Stimulated activated CD4-positive, alpha-beta T cell treated with anti-CD3 and anti-CD28 coated beads, Interleukin-2, amount 100 ng/mL, for 24 hours (primary cell): ENCODE measurements around the gene NAT8L.

Experiments used
- DNase-seq, 2 donors: peaks; one replicate each; pipeline ENCODE4 v3.0.0-alpha.2; 2020

The NAT8L gene

GRCh38 chr4:2046031-2046961 lies 12.8 kb upstream of the NAT8L start:
- no peak for DNase-seq

GRCh38 chr4:2047031-2047660 lies 12.0 kb upstream of the NAT8L start:
- no peak for DNase-seq

DNA sequence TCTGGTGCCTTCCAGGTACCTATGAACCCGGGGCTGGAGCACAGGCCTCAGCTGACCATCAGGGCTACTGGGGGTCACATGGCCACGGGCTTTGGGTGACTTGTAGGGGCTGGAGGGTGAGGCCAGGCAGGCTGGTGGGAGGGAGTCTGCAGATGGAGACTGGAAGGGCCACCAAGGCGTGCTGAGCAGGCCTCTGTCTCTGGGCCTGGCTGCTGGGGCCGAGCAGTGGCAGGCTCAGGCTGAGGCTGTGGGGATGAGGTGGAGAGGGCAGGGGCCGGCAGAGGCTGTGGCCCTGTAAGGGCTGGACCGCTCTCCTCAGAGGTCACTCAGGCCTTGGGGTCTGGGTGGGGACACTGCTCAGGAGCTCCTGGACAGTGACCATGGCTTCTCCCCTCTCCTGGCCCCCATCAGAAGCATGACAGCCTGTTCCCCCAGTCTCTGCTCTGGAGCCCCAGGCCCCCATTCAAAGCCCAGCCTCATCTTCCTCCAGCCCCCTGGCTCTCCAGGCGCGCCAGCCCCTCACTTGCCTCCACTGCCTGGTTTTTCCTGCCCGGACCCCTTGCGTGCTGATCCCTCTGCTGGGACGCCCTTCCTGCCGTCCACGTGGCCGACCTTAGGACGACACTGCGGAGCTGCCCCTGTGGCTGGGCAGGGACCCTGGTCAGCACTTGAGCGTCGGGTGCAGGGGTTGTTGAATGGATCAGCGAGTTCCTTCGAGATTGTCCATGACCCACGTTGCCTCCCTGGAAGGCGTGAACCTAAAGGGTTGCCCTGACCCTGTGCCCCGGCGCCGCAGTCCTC lies 11.1 kb upstream of the NAT8L start:
- no peak for DNase-seq

DNA sequence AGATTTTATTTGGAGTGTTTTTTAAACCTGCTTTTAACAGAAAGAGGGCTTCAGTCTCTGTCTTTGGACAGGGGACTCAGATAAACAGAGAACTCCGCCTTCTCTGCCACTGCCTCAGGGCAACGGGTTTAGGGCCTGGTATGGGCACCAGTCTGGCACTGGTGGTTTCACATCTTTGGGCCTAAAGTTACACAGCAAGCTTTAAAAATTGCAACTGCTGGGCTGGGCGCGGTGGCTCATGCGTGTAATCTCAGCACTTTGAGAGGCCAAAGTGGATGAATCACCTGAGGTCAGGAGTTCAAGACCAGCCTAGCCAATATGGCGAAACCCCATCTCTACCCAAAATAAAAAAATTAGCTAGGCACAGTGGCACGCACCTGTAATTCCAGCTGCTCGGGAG lies 10.3 kb upstream of the NAT8L start:
- no peak for DNase-seq

DNA sequence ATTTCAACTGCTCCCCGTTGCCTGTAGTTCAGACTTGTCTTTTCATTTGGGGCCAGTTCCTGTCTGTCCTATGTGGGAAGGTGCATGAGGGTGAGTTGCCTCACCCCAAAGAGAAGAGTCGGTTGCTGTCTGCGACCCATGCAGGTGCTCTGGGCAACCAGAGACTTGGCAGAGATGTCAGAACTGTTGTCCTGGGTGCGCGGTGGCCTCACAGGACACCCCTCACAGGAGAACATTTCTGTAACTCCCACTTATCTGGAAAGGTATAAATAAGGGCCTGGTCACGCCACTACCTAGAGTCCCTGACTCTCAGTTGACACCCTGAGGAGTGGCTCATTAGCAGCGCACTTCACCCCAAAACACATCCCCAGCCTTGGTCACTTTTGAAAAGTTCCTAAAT lies 9.7 kb upstream of the NAT8L start:
- DNase-seq = no peak

DNA sequence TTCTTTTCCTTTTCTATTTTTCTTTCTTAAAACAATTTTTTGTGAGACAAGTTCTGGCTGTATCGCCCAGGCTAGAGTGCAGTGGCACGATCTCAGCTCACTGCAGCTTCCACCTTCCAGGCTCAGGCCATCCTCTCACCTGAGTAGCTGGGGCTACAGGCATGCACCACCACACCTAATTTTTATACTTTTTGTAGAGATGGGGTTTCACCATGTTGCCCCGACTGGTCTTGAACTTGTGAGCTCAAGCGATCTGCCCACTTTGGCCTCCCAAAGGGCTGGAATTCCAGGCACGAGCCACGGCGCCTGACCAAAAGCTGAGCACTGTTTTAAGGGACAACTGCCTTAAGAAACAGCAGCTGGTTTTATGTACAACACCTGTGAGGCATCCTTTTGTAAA lies 9.3 kb upstream of the NAT8L start:
- DNase-seq = no peak

DNA sequence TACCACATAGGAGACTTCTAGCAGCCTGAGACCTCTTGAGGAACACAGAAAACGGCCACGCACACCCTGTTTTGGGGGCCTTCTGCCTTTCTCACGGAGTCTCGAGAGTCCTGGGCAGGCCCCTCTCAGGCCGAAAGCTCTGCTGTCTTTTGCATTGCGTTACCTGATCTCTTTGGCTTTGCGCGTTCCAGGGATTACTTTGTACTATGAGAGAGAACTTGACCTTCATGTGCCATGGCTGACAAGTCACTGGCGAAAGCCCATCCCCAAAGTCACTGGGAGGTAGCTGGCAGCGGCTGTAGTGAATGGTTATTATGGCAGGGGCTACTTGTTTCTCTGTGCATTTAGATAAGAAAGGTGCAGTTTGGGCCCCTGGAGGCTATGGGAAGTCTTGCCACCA lies 8.0 kb upstream of the NAT8L start:
- DNase-seq = no peak

- DNase-seq = no peak
Observed at GRCh38 chr4:2054217-2054616, 4.9 kb upstream of the NAT8L start.

DNA sequence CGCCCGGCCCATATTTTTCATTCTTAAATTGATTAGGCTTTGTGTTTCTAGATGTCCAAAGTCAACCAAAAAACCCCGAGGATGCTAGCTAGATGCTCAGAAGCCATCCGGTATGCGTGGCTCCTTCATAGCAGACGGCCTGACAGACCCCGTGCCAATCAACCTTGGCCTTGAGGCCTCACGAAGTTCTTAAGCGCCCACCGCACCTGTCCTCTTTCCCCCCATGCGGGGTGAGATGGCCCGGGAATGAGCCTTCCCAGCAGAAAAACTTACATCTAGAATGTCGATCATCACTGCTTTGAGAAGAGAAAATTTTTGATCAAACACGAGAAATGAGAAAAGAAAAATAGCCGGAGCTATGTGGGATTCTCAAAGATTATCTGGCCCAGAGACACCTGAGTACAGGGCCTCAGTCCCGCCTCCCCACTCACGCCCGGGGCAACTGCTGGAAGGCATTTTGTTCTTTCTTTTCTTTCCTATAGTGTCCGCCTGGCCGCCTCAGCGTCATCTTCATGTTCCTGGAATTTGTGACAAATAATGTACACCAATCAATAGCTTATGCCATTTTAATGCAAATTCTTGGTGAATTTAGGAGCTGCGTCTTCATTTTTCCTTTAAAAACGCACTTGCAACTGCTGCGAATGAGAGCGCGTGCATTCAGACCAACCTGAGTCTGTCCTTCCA lies 1.6 kb upstream of the NAT8L start:
- no peak for DNase-seq

- peak in 1 of 2 donors; percentile 31 for DNase-seq
Observed at GRCh38 chr4:2058264-2059045, 672 bp upstream of the NAT8L start.

DNA sequence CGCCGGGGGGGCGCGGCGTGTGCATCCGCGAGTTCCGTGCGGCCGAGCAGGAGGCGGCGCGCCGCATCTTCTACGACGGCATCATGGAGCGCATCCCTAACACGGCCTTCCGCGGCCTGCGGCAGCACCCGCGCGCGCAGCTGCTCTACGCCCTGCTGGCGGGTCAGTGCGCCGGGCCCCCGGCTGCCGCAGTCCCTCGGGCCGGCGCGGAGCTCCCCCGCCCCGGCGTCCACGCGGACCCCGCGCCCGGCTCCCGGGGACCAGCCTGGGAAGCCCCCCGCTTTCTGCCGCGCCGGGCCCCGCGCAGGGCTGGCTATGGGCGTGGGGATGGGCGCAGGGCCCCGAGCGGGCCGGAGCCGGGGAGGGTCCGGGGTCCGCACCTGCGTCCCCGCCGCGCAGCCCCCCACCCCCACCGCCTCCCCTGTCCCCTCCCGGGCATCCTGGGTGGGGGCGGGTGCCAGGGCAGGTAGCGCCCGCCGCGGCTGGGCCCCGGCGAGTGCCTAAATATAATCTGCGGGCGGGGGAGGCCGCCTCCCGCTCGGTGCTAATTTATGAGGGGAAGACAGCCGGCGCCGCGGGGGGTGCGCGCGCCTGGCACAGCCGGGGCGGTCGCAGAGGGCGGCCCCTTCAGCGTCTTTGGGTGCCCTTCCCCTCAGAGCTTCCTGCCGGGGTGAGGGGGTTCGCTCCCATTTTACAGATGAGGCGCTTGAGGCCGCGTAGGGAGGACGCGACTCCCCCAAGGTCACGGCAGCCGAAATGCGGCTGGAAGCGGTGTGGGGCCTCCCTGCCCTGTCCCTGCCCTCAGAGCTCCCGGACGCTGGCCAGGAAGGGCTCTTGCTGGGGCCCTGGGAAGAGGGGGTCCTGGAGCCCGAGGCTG lies 837 bp downstream of the NAT8L start:
- peak in 1 of 2 donors; percentile 40 for DNase-seq

- no peak for DNase-seq
Observed at GRCh38 chr4:2060611-2061185, 1.6 kb downstream of the NAT8L start.

- no peak for DNase-seq
Observed at GRCh38 chr4:2061186-2062131, 2.3 kb downstream of the NAT8L start.

DNA sequence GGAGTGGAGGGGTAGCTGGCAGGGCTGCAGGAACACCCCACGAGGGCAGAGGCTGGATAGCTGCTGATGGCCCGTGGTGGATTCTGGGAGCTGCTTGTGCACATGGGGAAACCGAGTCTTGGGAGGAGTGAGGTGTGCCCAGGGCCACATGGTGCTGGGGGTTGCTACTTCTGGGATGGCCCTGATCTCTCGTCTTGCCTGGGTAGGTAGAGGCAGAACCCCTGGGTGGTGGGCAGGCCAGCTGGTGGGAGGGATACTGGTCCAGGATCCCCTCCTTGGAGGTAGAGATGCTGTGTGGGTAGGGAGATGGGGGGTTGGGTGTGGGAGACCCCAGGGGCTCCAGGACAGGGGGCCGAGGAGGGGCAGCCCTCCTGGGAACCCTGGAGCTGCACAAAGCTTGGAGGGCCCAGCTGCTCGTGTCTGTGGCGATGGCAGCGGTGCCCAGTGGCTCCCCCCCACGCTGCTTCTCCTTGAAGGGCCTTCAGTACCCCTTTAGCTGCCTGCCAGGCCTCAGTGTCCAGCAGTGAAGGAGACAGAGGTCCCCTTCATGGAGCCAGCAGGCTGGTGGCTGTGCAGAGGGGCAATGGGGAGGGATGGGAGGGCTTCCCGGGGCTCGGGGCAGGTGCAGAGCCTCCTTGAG lies 3.2 kb downstream of the NAT8L start:
- no peak for DNase-seq

DNA sequence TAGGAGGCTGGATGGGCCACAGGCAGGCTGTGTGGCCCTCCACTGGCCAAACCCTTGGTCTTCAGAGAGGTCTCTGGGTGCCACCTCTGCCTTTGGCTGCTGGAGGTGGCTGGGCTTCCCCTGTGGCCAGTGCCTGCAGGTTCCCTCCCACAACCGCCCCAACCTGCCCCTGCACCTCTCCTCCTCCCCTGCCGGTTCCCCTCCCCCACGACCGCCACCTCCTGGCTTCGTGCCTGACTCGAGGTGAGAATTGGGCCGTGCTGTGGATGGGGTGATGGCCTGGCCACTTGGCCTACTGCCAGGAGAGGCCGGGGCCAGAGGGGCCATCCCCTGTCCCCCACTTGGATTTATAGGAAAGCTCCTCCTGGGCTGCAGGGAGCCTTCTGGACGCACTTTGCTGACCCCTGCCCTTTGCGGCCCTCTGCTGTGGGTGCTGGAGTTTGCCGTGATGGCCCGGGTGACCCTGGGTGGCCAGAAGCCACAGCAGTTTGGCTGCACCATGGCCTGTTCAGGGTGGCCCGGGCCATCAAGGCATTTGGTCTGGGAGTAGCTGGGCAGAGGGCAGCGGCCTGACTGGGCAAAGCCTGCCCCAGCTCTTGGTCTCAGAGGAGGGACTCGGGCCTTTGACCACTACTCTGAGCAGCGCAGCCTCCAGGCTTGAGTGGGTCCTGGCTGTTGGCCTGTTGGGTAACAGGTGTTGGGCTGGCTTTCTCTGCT lies 3.8 kb downstream of the NAT8L start:
- DNase-seq = no peak

DNA sequence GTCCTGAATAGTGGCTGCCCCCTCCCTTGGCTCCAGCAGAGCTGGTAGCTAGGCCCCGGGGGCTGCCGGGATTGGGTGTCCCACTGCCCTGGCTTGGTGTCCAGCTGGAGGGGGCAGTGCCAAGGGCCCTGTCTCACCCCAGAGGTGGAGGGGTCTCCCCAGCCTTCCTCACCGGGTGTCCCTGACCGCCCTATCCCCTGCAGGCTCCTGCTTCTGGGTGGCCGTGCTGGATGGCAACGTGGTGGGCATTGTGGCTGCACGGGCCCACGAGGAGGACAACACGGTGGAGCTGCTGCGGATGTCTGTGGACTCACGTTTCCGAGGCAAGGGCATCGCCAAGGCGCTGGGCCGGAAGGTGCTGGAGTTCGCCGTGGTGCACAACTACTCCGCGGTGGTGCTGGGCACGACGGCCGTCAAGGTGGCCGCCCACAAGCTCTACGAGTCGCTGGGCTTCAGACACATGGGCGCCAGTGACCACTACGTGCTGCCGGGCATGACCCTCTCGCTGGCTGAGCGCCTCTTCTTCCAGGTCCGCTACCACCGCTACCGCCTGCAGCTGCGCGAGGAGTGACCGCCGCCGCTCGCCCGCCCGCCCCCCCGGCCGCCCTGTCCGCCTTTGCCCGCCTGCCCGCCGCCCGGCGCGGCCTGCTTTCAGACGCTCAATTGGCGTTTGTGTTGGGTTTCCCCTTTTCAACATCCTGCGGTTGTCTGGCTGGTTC lies 4.6 kb downstream of the NAT8L start:
- DNase-seq = no peak

DNA sequence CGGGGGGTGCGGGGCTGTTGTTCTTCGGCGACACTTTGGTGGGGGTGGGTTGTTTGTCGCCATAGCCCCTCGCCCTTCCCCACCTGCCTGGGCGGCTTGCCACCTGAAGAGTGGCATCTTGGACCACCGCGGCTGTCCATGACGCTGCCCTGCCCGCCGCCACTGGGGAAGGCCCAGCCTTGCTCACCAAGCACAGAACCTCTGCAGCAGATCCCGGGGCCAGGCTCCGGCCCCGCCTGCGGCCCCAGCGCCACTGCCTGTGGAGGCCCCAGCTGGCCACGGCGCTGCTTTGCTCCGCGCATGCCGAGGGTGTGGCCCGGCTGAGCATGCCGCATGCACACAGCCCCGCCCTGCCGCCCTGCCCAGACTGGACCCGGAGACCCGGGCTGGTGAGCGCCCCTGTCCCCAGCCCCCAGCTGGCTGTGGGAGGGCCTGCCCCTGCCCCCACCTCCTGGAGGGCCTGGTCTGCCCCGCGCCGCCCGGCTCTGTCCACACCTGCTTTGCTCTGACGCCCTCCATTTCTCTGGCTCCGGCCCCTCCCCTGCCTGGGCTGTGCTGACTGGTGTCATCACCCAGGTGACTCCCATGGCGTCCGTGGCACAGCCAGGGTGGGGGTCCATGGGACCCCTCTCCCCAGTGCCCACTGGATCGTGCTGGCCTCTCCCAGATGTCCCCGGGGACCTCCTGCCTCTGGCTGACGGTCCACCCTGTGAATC lies 5.3 kb downstream of the NAT8L start:
- DNase-seq = no peak
